Peyer's patch (tissue), 4 donors: Measurements from ENCODE around the gene CCL26. TPM values are rescaled to one million over a fixed set of nuclear protein-coding genes. Genes with fewer than 3 reads are reported as not detected.
"Not testable (repeated sequence)": the region's sequence is repeated elsewhere in the genome, so short reads cannot be mapped to it uniquely, and the experiment has no call there.

Source experiments
- DNase-seq, 3 donors: peaks; one replicate each; pipeline ENCODE4 v3.0.0-alpha.2; 2017 to 2019
- H3K27ac ChIP-seq, 4 donors: fragments of 200-600 bp; sonication (generic); one replicate each; pipeline ENCODE4 v1.5.1; 2016 to 2019
- H3K27me3 ChIP-seq, 2 donors: fragments of 200-600 bp; sonication (generic); one replicate each; pipeline ENCODE4 v1.5.1; 2019
- H3K36me3 ChIP-seq, 3 donors: fragments of 200-600 bp; sonication (generic); one replicate each; pipeline ENCODE4 v1.5.1; 2016 to 2019
- H3K4me1 ChIP-seq, 4 donors: fragments of 200-600 bp; sonication (generic); one replicate each; pipeline ENCODE4 v1.5.1; 2016 to 2019
- H3K4me3 ChIP-seq, 4 donors: fragments of 200-600 bp; sonication (generic); 1 replicate in 3 of 4; 2 replicates in 1 of 4; pipeline ENCODE4 v1.5.1; 2016 to 2019; ENCODE audit warnings: mild to moderate bottlenecking in 1 of 4
- H3K9me3 ChIP-seq, 4 donors: fragments of 200-600 bp; sonication (generic); one replicate each; pipeline ENCODE4 v1.5.1; 2016 to 2019; ENCODE audit warnings: mild to moderate bottlenecking in 1 of 4
- CTCF ChIP-seq, 6 experiments: fragments of 450-650 bp in 4 of 6; fragments of 200-600 bp in 2 of 6; sonication (generic) in 1 of 6; IDR thresholded peaks; one replicate each; pipeline ENCODE4 v1.5.1; 2017 to 2019; ENCODE audit warnings: antibody characterized with exemption in 6 of 6, mild to moderate bottlenecking in 3 of 6, moderate library complexity in 1 of 6
- POLR2A ChIP-seq, 2 donors: fragments of 450-650 bp; IDR thresholded peaks; one replicate each; pipeline ENCODE4 v1.5.1; 2017; ENCODE audit warnings: antibody characterized with exemption in 2 of 2, mild to moderate bottlenecking in 2 of 2, moderate library complexity in 2 of 2
- total RNA-seq, 4 donors: library from RNA; depleted of rRNA; stranded (reverse); fragments of >200 nt; gene quantifications; one replicate each; pipeline ENCODE4 v1.1.0, GENCODE V29; 2016

Gene CCL26
- total RNA-seq, 4 donors from 2014 or later: not detected

GRCh38 chr7:75771224-75771623 is 787 bp downstream of the CCL26 start:
- H3K36me3 ChIP-seq: no peaks in the 10 kb centered on the region
- H3K4me3 ChIP-seq: no peak overlapping the region
- no peak for TF ChIP-seq POLR2A (IDR thresholded peaks at IDR 0.05)
- no peaks in the 10 kb centered on the region for H3K27me3 ChIP-seq
- DNase-seq: no peak
- H3K4me1 ChIP-seq: no peaks in the 10 kb centered on the region
- H3K9me3 ChIP-seq: no peaks in the 10 kb centered on the region
- H3K27ac ChIP-seq: no peak overlapping the region

GRCh38 chr7:75762350-75762917 is 9.6 kb downstream of the CCL26 start:
- DNase-seq: no peak
- Histone ChIP-seq H3K4me1 (no peaks in the 10 kb centered on the region), H3K9me3 (no peaks in the 10 kb centered on the region), H3K27me3 (no peaks in the 10 kb centered on the region), H3K4me3 (no peak overlapping the region), H3K36me3 (no peaks in the 10 kb centered on the region), H3K27ac (no peak overlapping the region)
- TF ChIP-seq CTCF (IDR thresholded peaks at IDR 0.05) (peak; percentile 39 to 87 (median 76)), POLR2A (IDR thresholded peaks at IDR 0.05) (no peak)

GRCh38 chr7:75761801-75762200 is 10.2 kb downstream of the CCL26 start:
- H3K27ac ChIP-seq, H3K4me3 ChIP-seq, DNase-seq, H3K9me3 ChIP-seq, H3K4me1 ChIP-seq, H3K36me3 ChIP-seq, H3K27me3 ChIP-seq: not testable (repeated sequence)

- no peaks in the 10 kb centered on the region for H3K4me1 ChIP-seq
- no peaks in the 10 kb centered on the region for H3K27me3 ChIP-seq
- no peak overlapping the region for H3K27ac ChIP-seq
- H3K9me3 ChIP-seq: no peaks in the 10 kb centered on the region
- DNase-seq: no peak
- no peak for TF ChIP-seq CTCF (IDR thresholded peaks at IDR 0.05)
- no peak for TF ChIP-seq POLR2A (IDR thresholded peaks at IDR 0.05)
- no peak overlapping the region for H3K4me3 ChIP-seq
- no peaks in the 10 kb centered on the region for H3K36me3 ChIP-seq
Observed at GRCh38 chr7:75758491-75758890, 13.5 kb downstream of the CCL26 start.

- TF ChIP-seq POLR2A (IDR thresholded peaks at IDR 0.05): no peak
- TF ChIP-seq CTCF (IDR thresholded peaks at IDR 0.05): no peak
- no peaks in the 10 kb centered on the region for H3K27me3 ChIP-seq
- no peak overlapping the region for H3K27ac ChIP-seq
- no peak overlapping the region for H3K4me3 ChIP-seq
- DNase-seq: no peak
- no peaks in the 10 kb centered on the region for H3K4me1 ChIP-seq
- no peaks in the 10 kb centered on the region for H3K36me3 ChIP-seq
- H3K9me3 ChIP-seq: no peaks in the 10 kb centered on the region
Observed at GRCh38 chr7:75757860-75758259, 14.2 kb downstream of the CCL26 start.

GRCh38 chr7:75756991-75757676 is 14.9 kb downstream of the CCL26 start:
- Histone ChIP-seq H3K9me3 (no peaks in the 10 kb centered on the region), H3K27ac (no peak overlapping the region), H3K27me3 (no peaks in the 10 kb centered on the region), H3K4me3 (no peak overlapping the region), H3K4me1 (no peaks in the 10 kb centered on the region), H3K36me3 (no peaks in the 10 kb centered on the region)
- TF ChIP-seq CTCF (IDR thresholded peaks at IDR 0.05) (peak in 4 of 6 experiments; percentile 10 to 53 (median 45)), POLR2A (IDR thresholded peaks at IDR 0.05) (no peak)
- no peak for DNase-seq
